Epithelial cell of alveolus of lung (primary cell): ENCODE data around the gene MIS12. TPM values are rescaled to one million over a fixed set of nuclear protein-coding genes. Genes with fewer than 3 reads are reported as not detected.

ENCODE experiments used
- total RNA-seq: library from RNA; depleted of rRNA; stranded (reverse); fragments of >200 nt; gene quantifications from 2 replicates; pipeline ENCODE4 v1.2.1, GENCODE V29; 2015

MIS12 gene, protein sequence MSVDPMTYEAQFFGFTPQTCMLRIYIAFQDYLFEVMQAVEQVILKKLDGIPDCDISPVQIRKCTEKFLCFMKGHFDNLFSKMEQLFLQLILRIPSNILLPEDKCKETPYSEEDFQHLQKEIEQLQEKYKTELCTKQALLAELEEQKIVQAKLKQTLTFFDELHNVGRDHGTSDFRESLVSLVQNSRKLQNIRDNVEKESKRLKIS
- 14.2 and 21.7 TPM in 2 replicates for total RNA-seq

GRCh38 chr17:5486206-5487124 is at the start of gene MIS12:
Gene MIS12, plus strand, starts transcription at chr17:5486566. Its CDS starts 2,297 bp downstream, at chr17:5488863.

GRCh38 chr17:5438716-5439445 is 47.5 kb upstream of the MIS12 start, which contains the start of gene C1QBP:
Gene C1QBP, minus strand, starts transcription at chr17:5439155. Its CDS starts 82 bp downstream, at chr17:5439073.

GRCh38 chr17:5485270-5486205 is 828 bp upstream of the MIS12 start, which contains the start of gene DERL2:
Gene DERL2, minus strand, starts transcription at chr17:5486178. Its CDS starts 17 bp downstream, at chr17:5486161.

Other genes with a start within 250 kb of the MIS12 start
- gene RABEP1, start 204.3 kb upstream of the MIS12 start, total RNA-seq: 23.7 and 24.8 TPM in 2 replicates
- 44.3 and 87.4 TPM in 2 replicates for gene NUP88, start 66.9 kb upstream of the MIS12 start, total RNA-seq
- gene RPAIN, start 66.4 kb upstream of the MIS12 start, total RNA-seq: 39.0 and 44.1 TPM in 2 replicates
- 189 and 235 TPM in 2 replicates for gene C1QBP, start 47.4 kb upstream of the MIS12 start, total RNA-seq
- 7.6 and 10.1 TPM in 2 replicates for gene DHX33, start 17.6 kb upstream of the MIS12 start, total RNA-seq
- gene DERL2, start 388 bp upstream of the MIS12 start, total RNA-seq: 39.7 and 43.6 TPM in 2 replicates
- gene NLRP1, start 97.9 kb downstream of the MIS12 start, total RNA-seq: 34.5 and 40.4 TPM in 2 replicates